PC-9 (cell line): ENCODE measurements around the gene TMEM250.

ENCODE experiments used
- EZH2 ChIP-seq: fragments of 200-600 bp; sonication (generic); IDR thresholded peaks from 2 replicates; pipeline ENCODE4 v1.8.0; 2017; ENCODE audit warnings: antibody characterized with exemption, low read depth
- TF ChIP-seq, protein P1 (sequence below): fragments of 200-600 bp; sonication (generic); conservative IDR thresholded peaks from 2 replicates; pipeline ENCODE4 v1.6.1; 2017; ENCODE audit warnings: mixed run types, antibody characterized with exemption, mild to moderate bottlenecking, moderate library complexity

DNA sequence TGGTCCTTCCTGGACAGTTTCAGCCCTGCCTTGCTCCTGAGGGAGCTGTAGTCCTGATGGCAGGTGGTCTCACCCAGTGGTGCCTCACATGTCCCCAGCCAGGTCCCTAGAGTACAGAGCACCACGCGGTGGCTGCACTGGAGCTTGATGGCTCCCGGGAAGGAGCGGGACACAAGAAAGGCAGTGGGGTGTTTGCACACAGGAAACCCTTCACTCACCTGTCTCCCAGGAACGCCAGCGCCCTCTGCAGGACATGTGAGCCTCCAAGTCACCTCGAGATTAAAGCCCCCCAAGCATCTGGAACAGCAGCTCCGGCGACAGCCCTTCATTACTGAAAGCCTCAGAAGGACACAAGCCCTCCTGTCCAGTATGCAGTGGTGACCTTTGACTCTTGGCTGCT lies 19.9 kb upstream of the TMEM250 start:
- no peak for TF ChIP-seq EZH2
- TF ChIP-seq, protein P1, sequence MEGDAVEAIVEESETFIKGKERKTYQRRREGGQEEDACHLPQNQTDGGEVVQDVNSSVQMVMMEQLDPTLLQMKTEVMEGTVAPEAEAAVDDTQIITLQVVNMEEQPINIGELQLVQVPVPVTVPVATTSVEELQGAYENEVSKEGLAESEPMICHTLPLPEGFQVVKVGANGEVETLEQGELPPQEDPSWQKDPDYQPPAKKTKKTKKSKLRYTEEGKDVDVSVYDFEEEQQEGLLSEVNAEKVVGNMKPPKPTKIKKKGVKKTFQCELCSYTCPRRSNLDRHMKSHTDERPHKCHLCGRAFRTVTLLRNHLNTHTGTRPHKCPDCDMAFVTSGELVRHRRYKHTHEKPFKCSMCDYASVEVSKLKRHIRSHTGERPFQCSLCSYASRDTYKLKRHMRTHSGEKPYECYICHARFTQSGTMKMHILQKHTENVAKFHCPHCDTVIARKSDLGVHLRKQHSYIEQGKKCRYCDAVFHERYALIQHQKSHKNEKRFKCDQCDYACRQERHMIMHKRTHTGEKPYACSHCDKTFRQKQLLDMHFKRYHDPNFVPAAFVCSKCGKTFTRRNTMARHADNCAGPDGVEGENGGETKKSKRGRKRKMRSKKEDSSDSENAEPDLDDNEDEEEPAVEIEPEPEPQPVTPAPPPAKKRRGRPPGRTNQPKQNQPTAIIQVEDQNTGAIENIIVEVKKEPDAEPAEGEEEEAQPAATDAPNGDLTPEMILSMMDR, result peak; percentile 61
